ENCODE measurements around the gene SSBP2. TPM values are rescaled to one million over a fixed set of nuclear protein-coding genes. Genes with fewer than 3 reads are reported as not detected.

The SSBP2 gene
- total and polyA plus RNA-seq, 2 donors (not counting 3 experiments of a cell fraction or from before 2014, with no cell fraction given), result 9.6 to 11.5 TPM

DNA sequence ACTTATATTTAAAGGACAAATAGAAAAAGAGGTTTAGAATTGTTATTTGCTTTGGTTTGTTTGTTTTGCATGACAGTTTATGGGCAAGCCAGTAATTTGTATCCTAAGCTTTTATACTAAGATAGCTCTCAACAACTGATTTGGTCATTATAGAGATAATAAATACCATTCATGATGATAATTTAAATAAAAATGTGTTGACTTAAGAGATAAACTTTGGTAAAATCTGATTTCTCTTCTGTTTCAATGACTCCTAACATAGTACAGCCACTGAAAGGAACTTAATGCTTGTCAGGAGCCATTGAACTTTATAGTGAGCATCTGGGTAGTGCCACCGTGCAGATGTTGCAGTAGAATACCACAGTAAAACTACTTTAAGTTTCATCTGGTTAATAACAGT is 196.2 kb downstream of the SSBP2 start:
- Histone ChIP-seq H4K20me1 (replicated peaks; ENCODE audit: control insufficient read depth, extremely low read depth, insufficient read depth, low read length) (no peaks in the 10 kb centered on the region), H3K27me3 (ENCODE audit: control insufficient read depth in 2 of 2, insufficient read depth in 2 of 2, low read length in 2 of 2) (no peaks in the 10 kb centered on the region), H3K4me1 (ENCODE audit: control insufficient read depth, extremely low read depth, insufficient read depth, low read length) (peaks cover 28% of the 10 kb centered on the region), H3K36me3 (ENCODE audit: control insufficient read depth in 2 of 2, extremely low read depth in 1 of 2, insufficient read depth in 2 of 2, low read length in 2 of 2) (no peaks in the 10 kb centered on the region), H3K4me3 (replicated peaks in 1 of 3; ENCODE audit: insufficient read depth in 1 of 3, low read depth in 1 of 3, low read length in 3 of 3) (no peak overlapping the region), H3K27ac (ENCODE audit: insufficient read depth, low read depth, low read length) (peak overlapping the region; percentile 79), H3K9ac (replicated peaks; ENCODE audit: extremely low read depth, insufficient read depth, low read length) (no peak overlapping the region), H3K79me2 (ENCODE audit: control insufficient read depth, insufficient read depth, low read length) (no peaks in the 10 kb centered on the region), H3K9me1 (replicated peaks; ENCODE audit: control insufficient read depth, extremely low read depth, insufficient read depth, low read length) (no peaks in the 10 kb centered on the region), H3K9me3 (replicated peaks; ENCODE audit: control insufficient read depth, insufficient read depth, low read length) (no peaks in the 10 kb centered on the region), H3K4me2 (ENCODE audit: insufficient read depth, low read length) (peak overlapping the region; percentile 97), H2AFZ (ENCODE audit: low read depth, low read length) (no peak overlapping the region)
- FAIRE-seq (no peak), DNase-seq (ENCODE audit: low read depth, low spot score) (no peak)
- TF ChIP-seq FOS (IDR thresholded peaks at IDR 0.05; ENCODE audit: borderline replicate concordance, insufficient read depth, low read length) (no peak), POLR2A (IDR thresholded peaks at IDR 0.05; ENCODE audit: low read depth, low read length) (no peak), JUN (IDR thresholded peaks at IDR 0.05; ENCODE audit: borderline replicate concordance, insufficient read depth, insufficient read length, low read depth) (no peak), POLR2AphosphoS5 (IDR thresholded peaks at IDR 0.05; ENCODE audit: insufficient read depth, low read depth, low read length) (no peak), MYC (IDR thresholded peaks at IDR 0.05; ENCODE audit: low read depth, low read length) (no peak), GATA2 (IDR thresholded peaks at IDR 0.05; ENCODE audit: insufficient read depth, insufficient read length, low read depth, low read length) (no peak), EZH2 (IDR thresholded peaks at IDR 0.05; ENCODE audit: borderline replicate concordance, low read depth, low read length, severe bottlenecking) (no peak)
- TF ChIP-seq, protein P1, sequence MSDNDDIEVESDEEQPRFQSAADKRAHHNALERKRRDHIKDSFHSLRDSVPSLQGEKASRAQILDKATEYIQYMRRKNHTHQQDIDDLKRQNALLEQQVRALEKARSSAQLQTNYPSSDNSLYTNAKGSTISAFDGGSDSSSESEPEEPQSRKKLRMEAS (IDR thresholded peaks at IDR 0.05; ENCODE audit: insufficient read depth, insufficient read length), result no peak
- TF ChIP-seq, protein P2, sequence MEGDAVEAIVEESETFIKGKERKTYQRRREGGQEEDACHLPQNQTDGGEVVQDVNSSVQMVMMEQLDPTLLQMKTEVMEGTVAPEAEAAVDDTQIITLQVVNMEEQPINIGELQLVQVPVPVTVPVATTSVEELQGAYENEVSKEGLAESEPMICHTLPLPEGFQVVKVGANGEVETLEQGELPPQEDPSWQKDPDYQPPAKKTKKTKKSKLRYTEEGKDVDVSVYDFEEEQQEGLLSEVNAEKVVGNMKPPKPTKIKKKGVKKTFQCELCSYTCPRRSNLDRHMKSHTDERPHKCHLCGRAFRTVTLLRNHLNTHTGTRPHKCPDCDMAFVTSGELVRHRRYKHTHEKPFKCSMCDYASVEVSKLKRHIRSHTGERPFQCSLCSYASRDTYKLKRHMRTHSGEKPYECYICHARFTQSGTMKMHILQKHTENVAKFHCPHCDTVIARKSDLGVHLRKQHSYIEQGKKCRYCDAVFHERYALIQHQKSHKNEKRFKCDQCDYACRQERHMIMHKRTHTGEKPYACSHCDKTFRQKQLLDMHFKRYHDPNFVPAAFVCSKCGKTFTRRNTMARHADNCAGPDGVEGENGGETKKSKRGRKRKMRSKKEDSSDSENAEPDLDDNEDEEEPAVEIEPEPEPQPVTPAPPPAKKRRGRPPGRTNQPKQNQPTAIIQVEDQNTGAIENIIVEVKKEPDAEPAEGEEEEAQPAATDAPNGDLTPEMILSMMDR (IDR thresholded peaks at IDR 0.05; ENCODE audit: extremely low read depth in 1 of 2, insufficient read depth in 1 of 2, low read depth in 1 of 2, low read length in 2 of 2), result no peak
- dilution Hi-C loops (cut with MboI; ENCODE audit: extremely low pct_ligation_motif_present, low sequenced_read_pairs), result no loop called here
- intact Hi-C loops (cut with micrococcal nuclease), result no loop called here
- no TSS peak for BruUV-seq (replicated peaks)
- ChIA-PET CTCF (interaction anchor here (0.8 kb wide), 1 partner anchor 611 kb away, joined by 3 read pairs; no protein-coding TSS in a partner anchor), POLR2A (no interaction called here)
